ENCODE measurements around the gene ARHGEF7.

The ARHGEF7 gene

GRCh38 chr13:111330066-111330610, 215.0 kb downstream of the ARHGEF7 start:
- DNase-seq (ENCODE audit: extremely low read depth, low read depth), result no peak
- TF ChIP-seq CTCF (IDR thresholded peaks at IDR 0.05; ENCODE audit: low read depth, low read length), result no peak

GRCh38 chr13:111335298-111335697, 220.2 kb downstream of the ARHGEF7 start:
- no peak for DNase-seq (ENCODE audit: extremely low read depth, low read depth)

GRCh38 chr13:111336666-111337065, 221.6 kb downstream of the ARHGEF7 start:
- no peak for DNase-seq (ENCODE audit: extremely low read depth, low read depth)
- TF ChIP-seq CTCF (IDR thresholded peaks at IDR 0.05; ENCODE audit: low read depth, low read length), result no peak

More at GRCh38 chr13:111335298-111335697, 220.2 kb downstream of the ARHGEF7 start:
- no peak for TF ChIP-seq CTCF (IDR thresholded peaks at IDR 0.05; ENCODE audit: low read depth, low read length)

DNA sequence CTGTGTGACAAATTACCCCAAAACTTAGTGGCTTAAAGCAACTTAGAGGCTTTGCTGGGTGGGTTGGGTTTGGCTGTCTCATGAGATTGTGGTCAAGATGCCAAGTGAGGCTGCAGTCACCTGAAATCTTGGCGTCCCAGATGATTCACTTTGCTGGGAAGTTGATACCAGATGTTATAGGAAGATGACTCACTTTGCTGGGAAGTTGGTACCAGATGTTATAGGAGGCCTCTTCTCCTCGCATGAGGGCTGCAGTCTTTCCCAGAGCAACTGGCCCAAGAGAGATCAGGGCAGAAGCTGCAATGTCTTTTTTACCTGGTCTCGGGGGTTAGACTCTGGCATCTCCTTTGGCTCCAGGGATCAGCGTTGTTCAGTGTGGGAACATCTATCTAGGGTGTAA, 222.1 kb downstream of the ARHGEF7 start:
- peak; percentile 73 for DNase-seq (ENCODE audit: extremely low read depth, low read depth)
- no peak for TF ChIP-seq CTCF (IDR thresholded peaks at IDR 0.05; ENCODE audit: low read depth, low read length)

- no peak for DNase-seq (ENCODE audit: extremely low read depth, low read depth)
- TF ChIP-seq CTCF (IDR thresholded peaks at IDR 0.05; ENCODE audit: low read depth, low read length), result no peak
These were observed 222.6 kb downstream of the ARHGEF7 start for GRCh38 chr13:111337741-111338140.

- DNase-seq (ENCODE audit: extremely low read depth, low read depth), result no peak
- no peak for TF ChIP-seq CTCF (IDR thresholded peaks at IDR 0.05; ENCODE audit: low read depth, low read length)
These were observed 223.7 kb downstream of the ARHGEF7 start for GRCh38 chr13:111338841-111339240.

DNA sequence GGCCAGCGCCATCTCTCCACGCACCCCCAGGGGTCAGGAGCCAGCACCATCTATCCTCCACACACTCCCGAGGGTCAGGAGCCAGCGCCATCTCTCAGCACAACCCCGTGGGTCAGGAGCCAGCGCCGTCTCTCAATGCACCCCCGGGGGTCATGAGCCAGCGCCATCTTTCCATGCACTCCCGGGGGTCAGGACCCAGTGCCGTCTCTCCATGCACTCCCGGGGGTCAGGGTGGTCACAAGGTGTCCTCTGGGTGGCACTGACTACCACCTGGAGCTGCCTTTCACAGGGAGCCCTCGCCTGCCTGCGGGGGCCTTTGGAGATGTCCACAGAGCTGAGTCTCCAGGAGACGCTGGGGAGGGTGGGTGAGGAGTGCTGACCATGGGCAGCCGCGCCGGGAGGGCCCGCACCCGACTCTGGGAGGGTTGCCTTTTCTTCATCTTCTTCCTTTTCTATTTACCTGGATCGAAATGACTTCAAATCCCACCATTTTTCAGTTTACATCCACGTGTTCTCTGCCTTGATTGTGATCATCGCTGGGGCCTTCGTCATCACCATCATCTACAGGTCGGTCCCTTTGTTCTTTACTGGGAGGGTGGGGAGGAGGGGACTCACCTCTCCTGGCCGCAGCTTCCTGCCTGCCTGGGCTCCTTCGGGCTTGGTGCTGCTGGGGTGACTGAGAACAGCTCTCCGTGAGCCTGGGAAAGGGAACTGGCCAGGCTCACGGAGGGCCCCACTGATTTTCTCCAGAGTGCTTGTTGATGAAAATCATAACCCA, 224.4 kb downstream of the ARHGEF7 start:
- DNase-seq (ENCODE audit: extremely low read depth, low read depth), result no peak
- TF ChIP-seq CTCF (IDR thresholded peaks at IDR 0.05; ENCODE audit: low read depth, low read length), result no peak

Data from AG09319 (cell line).